ENCODE results near the gene MED28. TPM values are rescaled to one million over a fixed set of nuclear protein-coding genes. Genes with fewer than 3 reads are reported as not detected.

Gene MED28
- polyA plus RNA-seq, 1 donor from 2014 or later, result 33.7 TPM

- Histone ChIP-seq H3K4me2 (ENCODE audit: low read length) (no peak overlapping the region), H3K9me3 (ENCODE audit: low read length) (no peaks in the 10 kb centered on the region), H3K79me2 (replicated peaks; ENCODE audit: insufficient read depth, low read length) (no peaks in the 10 kb centered on the region), H3K27me3 (ENCODE audit: insufficient read depth, low read depth, low read length) (no peaks in the 10 kb centered on the region), H3K36me3 (ENCODE audit: insufficient read depth, low read length) (no peaks in the 10 kb centered on the region), H3F3A (ENCODE audit: insufficient read depth, low read length, poor library complexity, severe bottlenecking) (no peaks in the 10 kb centered on the region), H3K9me2 (ENCODE audit: insufficient read depth, low read length) (no peaks in the 10 kb centered on the region), H3K4me3 (ENCODE audit: low read length) (no peak overlapping the region), H2AFZ (ENCODE audit: low read depth, low read length) (no peak overlapping the region), H3K9ac (ENCODE audit: low read length) (no peak overlapping the region), H4K20me1 (ENCODE audit: insufficient read depth) (no peaks in the 10 kb centered on the region), H3K27ac (ENCODE audit: low read length) (no peak overlapping the region)
- TF ChIP-seq EP300 (conservative IDR thresholded peaks at IDR 0.05; ENCODE audit: poor library complexity, severe bottlenecking), result no peak
- no peak for TF ChIP-seq REST (IDR thresholded peaks at IDR 0.05; ENCODE audit: borderline replicate concordance)
- no peak for TF ChIP-seq MXI1 (conservative IDR thresholded peaks at IDR 0.05; ENCODE audit: poor library complexity, severe bottlenecking)
- no peak for TF ChIP-seq CTCF (IDR thresholded peaks at IDR 0.05; ENCODE audit: poor library complexity, severe bottlenecking)
- TF ChIP-seq TAF1 (IDR thresholded peaks at IDR 0.05; ENCODE audit: low read depth), result no peak
- no peak for TF ChIP-seq EZH2 (IDR thresholded peaks at IDR 0.05; ENCODE audit: borderline replicate concordance, insufficient read depth, low read length, poor library complexity, severe bottlenecking)
- TF ChIP-seq RAD21 (conservative IDR thresholded peaks at IDR 0.05), result no peak
- TF ChIP-seq POLR2AphosphoS5 (IDR thresholded peaks at IDR 0.05), result no peak
- TF ChIP-seq SMC3 (conservative IDR thresholded peaks at IDR 0.05; ENCODE audit: poor library complexity), result no peak
These were observed 53.3 kb downstream of the MED28 start for GRCh38 chr4:17667653-17668201.

GRCh38 chr4:17670423-17670822, 56.0 kb downstream of the MED28 start:
- Histone ChIP-seq H3K4me3 (ENCODE audit: low read length) (no peak overlapping the region), H4K20me1 (ENCODE audit: insufficient read depth) (no peaks in the 10 kb centered on the region), H3K27me3 (ENCODE audit: insufficient read depth, low read depth, low read length) (no peaks in the 10 kb centered on the region), H3K4me2 (ENCODE audit: low read length) (no peak overlapping the region), H2AFZ (ENCODE audit: low read depth, low read length) (no peak overlapping the region), H3K9me2 (ENCODE audit: insufficient read depth, low read length) (no peaks in the 10 kb centered on the region), H3K9ac (ENCODE audit: low read length) (no peak overlapping the region), H3K9me3 (ENCODE audit: low read length) (no peaks in the 10 kb centered on the region), H3K36me3 (ENCODE audit: insufficient read depth, low read length) (no peaks in the 10 kb centered on the region), H3F3A (ENCODE audit: insufficient read depth, low read length, poor library complexity, severe bottlenecking) (no peaks in the 10 kb centered on the region), H3K79me2 (replicated peaks; ENCODE audit: insufficient read depth, low read length) (no peaks in the 10 kb centered on the region), H3K27ac (ENCODE audit: low read length) (no peak overlapping the region)
- TF ChIP-seq POLR2AphosphoS5 (IDR thresholded peaks at IDR 0.05) (no peak), CTCF (IDR thresholded peaks at IDR 0.05; ENCODE audit: poor library complexity, severe bottlenecking) (no peak), TAF1 (IDR thresholded peaks at IDR 0.05; ENCODE audit: low read depth) (no peak), RAD21 (conservative IDR thresholded peaks at IDR 0.05) (no peak), EP300 (conservative IDR thresholded peaks at IDR 0.05; ENCODE audit: poor library complexity, severe bottlenecking) (no peak), SMC3 (conservative IDR thresholded peaks at IDR 0.05; ENCODE audit: poor library complexity) (no peak), MXI1 (conservative IDR thresholded peaks at IDR 0.05; ENCODE audit: poor library complexity, severe bottlenecking) (no peak), REST (IDR thresholded peaks at IDR 0.05; ENCODE audit: borderline replicate concordance) (no peak), EZH2 (IDR thresholded peaks at IDR 0.05; ENCODE audit: borderline replicate concordance, insufficient read depth, low read length, poor library complexity, severe bottlenecking) (no peak)
